HG02610 (cell line): ENCODE results near the gene UFSP2.

Experiments used
- ATAC-seq: cut with Tn5 transposase; IDR thresholded peaks from one replicate; pipeline ENCODE4 v1.9.1; 2021; ENCODE audit warnings: mild to moderate bottlenecking, moderate library complexity; ENCODE audit not compliant: unreplicated experiment

The UFSP2 gene

GRCh38 chr4:185429660-185430059 is 3.9 kb upstream of the UFSP2 start:
- no peak for ATAC-seq

GRCh38 chr4:185426960-185427688 is 1.4 kb upstream of the UFSP2 start:
- no peak for ATAC-seq

- ATAC-seq, result peak; percentile 16
Measured at GRCh38 chr4:185424905-185425646, 688 bp downstream of the UFSP2 start.

- ATAC-seq, result no peak
Measured at GRCh38 chr4:185421366-185422124, 4.2 kb downstream of the UFSP2 start.

- no peak for ATAC-seq
Measured at GRCh38 chr4:185416955-185417354, 8.8 kb downstream of the UFSP2 start.

- no peak for ATAC-seq
Measured at GRCh38 chr4:185412412-185412811, 13.4 kb downstream of the UFSP2 start.

GRCh38 chr4:185411849-185412248 is 13.9 kb downstream of the UFSP2 start:
- ATAC-seq, result no peak

GRCh38 chr4:185408432-185408831 is 17.3 kb downstream of the UFSP2 start:
- no peak for ATAC-seq

- no peak for ATAC-seq
Measured at GRCh38 chr4:185405296-185405999, 20.3 kb downstream of the UFSP2 start.

GRCh38 chr4:185404031-185404430 is 21.7 kb downstream of the UFSP2 start:
- ATAC-seq, result no peak

GRCh38 chr4:185399466-185399865 is 26.3 kb downstream of the UFSP2 start:
- ATAC-seq, result no peak

GRCh38 chr4:185398618-185399017 is 27.1 kb downstream of the UFSP2 start:
- ATAC-seq, result no peak

GRCh38 chr4:185396724-185397385 is 28.9 kb downstream of the UFSP2 start, which contains the start of gene ANKRD37:
ANKRD37 (plus strand) TSS chr4:185396841; CDS start chr4:185396924, 83 bp downstream.
- peak; percentile 1 for ATAC-seq

- ATAC-seq, result peak; percentile 78
Measured at GRCh38 chr4:185395956-185396723, 29.6 kb downstream of the UFSP2 start.

- ATAC-seq, result no peak
Measured at GRCh38 chr4:185395238-185395955, 30.4 kb downstream of the UFSP2 start, which contains the start of gene LRP2BP. LRP2BP (minus strand) TSS chr4:185395924; CDS start chr4:185378186, 17,738 bp downstream.

GRCh38 chr4:185394568-185395237 is 31.1 kb downstream of the UFSP2 start:
- no peak for ATAC-seq

- ATAC-seq, result no peak
Measured at GRCh38 chr4:185392156-185392555, 33.6 kb downstream of the UFSP2 start.

- no peak for ATAC-seq
Measured at GRCh38 chr4:185390941-185391340, 34.8 kb downstream of the UFSP2 start.
